Loucy (cell line): ENCODE data around the gene MSMP.

Experiments used
- CTCF ChIP-seq: fragments of 200-600 bp; sonication (generic); conservative IDR thresholded peaks from 2 replicates; pipeline ENCODE4 v1.5.1; 2014; ENCODE audit warnings: mild to moderate bottlenecking, antibody characterized with exemption, low read length
- EZH2phosphoT487 ChIP-seq: fragments of 200-600 bp; IDR thresholded peaks from 2 replicates; pipeline ENCODE4 v1.6.1; 2018; ENCODE audit warnings: antibody characterized with exemption, mild to moderate bottlenecking, moderate library complexity, borderline replicate concordance

- TF ChIP-seq CTCF (no peak), EZH2phosphoT487 (no peak)
Measured at GRCh38 chr9:35795695-35796094, 41.6 kb upstream of the MSMP start.
